NCI-H1436 (cell line): ENCODE results near the gene CELF4.

Source experiments
- DNase-seq: peaks from one replicate; lab custom pipeline; 2025; lab: John Stamatoyannopoulos, UW

CELF4 gene

GRCh38 chr18:37565101-37565976 lies at the start of gene CELF4:
Gene CELF4, minus strand, starts transcription at chr18:37565798.
- peak; percentile 67 for DNase-seq

GRCh38 chr18:37613253-37613565 lies 47.6 kb upstream of the CELF4 start:
- DNase-seq = no peak

- DNase-seq = no peak
Observed at GRCh38 chr18:37612524-37613252, 47.1 kb upstream of the CELF4 start.

GRCh38 chr18:37611614-37612279 lies 46.1 kb upstream of the CELF4 start:
- DNase-seq = no peak

GRCh38 chr18:37608876-37609275 lies 43.3 kb upstream of the CELF4 start:
- DNase-seq = no peak

GRCh38 chr18:37607281-37607680 lies 41.7 kb upstream of the CELF4 start:
- no peak for DNase-seq

- DNase-seq = no peak
Observed at GRCh38 chr18:37604032-37604431, 38.4 kb upstream of the CELF4 start.

GRCh38 chr18:37598966-37599896 lies 33.6 kb upstream of the CELF4 start:
- DNase-seq = no peak

GRCh38 chr18:37598396-37598795 lies 32.8 kb upstream of the CELF4 start:
- DNase-seq = no peak

- no peak for DNase-seq
Observed at GRCh38 chr18:37590346-37590745, 24.7 kb upstream of the CELF4 start.

- no peak for DNase-seq
Observed at GRCh38 chr18:37588289-37588688, 22.7 kb upstream of the CELF4 start.

GRCh38 chr18:37586656-37587225 lies 21.1 kb upstream of the CELF4 start:
- no peak for DNase-seq

- DNase-seq = no peak
Observed at GRCh38 chr18:37584952-37585695, 19.5 kb upstream of the CELF4 start.

- DNase-seq = no peak
Observed at GRCh38 chr18:37584217-37584616, 18.6 kb upstream of the CELF4 start.

- no peak for DNase-seq
Observed at GRCh38 chr18:37582261-37582660, 16.7 kb upstream of the CELF4 start.

- DNase-seq = peak; percentile 38
Observed at GRCh38 chr18:37578886-37579513, 13.4 kb upstream of the CELF4 start.

- no peak for DNase-seq
Observed at GRCh38 chr18:37578182-37578678, 12.6 kb upstream of the CELF4 start.

GRCh38 chr18:37577051-37577611 lies 11.5 kb upstream of the CELF4 start:
- no peak for DNase-seq

GRCh38 chr18:37575646-37576045 lies 10.0 kb upstream of the CELF4 start:
- DNase-seq = peak; percentile 30

- no peak for DNase-seq
Observed at GRCh38 chr18:37574113-37574512, 8.5 kb upstream of the CELF4 start.
